GM12801 (cell line): Measurements from ENCODE around the gene FEV.

Experiments used
- TF ChIP-seq, protein P1 (sequence below): IDR thresholded peaks from one replicate; pipeline ENCODE4 v1.5.1; 2011; ENCODE audit warnings: control low read depth; ENCODE audit not compliant: insufficient read length; ENCODE audit errors: extremely low read depth

The FEV gene

GRCh38 chr2:219027511-219028055, 42.6 kb upstream of the FEV start:
- TF ChIP-seq, protein P1, sequence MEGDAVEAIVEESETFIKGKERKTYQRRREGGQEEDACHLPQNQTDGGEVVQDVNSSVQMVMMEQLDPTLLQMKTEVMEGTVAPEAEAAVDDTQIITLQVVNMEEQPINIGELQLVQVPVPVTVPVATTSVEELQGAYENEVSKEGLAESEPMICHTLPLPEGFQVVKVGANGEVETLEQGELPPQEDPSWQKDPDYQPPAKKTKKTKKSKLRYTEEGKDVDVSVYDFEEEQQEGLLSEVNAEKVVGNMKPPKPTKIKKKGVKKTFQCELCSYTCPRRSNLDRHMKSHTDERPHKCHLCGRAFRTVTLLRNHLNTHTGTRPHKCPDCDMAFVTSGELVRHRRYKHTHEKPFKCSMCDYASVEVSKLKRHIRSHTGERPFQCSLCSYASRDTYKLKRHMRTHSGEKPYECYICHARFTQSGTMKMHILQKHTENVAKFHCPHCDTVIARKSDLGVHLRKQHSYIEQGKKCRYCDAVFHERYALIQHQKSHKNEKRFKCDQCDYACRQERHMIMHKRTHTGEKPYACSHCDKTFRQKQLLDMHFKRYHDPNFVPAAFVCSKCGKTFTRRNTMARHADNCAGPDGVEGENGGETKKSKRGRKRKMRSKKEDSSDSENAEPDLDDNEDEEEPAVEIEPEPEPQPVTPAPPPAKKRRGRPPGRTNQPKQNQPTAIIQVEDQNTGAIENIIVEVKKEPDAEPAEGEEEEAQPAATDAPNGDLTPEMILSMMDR: no peak

- TF ChIP-seq, protein P1: no peak
Measured at GRCh38 chr2:219026946-219027345, 42.0 kb upstream of the FEV start.

DNA sequence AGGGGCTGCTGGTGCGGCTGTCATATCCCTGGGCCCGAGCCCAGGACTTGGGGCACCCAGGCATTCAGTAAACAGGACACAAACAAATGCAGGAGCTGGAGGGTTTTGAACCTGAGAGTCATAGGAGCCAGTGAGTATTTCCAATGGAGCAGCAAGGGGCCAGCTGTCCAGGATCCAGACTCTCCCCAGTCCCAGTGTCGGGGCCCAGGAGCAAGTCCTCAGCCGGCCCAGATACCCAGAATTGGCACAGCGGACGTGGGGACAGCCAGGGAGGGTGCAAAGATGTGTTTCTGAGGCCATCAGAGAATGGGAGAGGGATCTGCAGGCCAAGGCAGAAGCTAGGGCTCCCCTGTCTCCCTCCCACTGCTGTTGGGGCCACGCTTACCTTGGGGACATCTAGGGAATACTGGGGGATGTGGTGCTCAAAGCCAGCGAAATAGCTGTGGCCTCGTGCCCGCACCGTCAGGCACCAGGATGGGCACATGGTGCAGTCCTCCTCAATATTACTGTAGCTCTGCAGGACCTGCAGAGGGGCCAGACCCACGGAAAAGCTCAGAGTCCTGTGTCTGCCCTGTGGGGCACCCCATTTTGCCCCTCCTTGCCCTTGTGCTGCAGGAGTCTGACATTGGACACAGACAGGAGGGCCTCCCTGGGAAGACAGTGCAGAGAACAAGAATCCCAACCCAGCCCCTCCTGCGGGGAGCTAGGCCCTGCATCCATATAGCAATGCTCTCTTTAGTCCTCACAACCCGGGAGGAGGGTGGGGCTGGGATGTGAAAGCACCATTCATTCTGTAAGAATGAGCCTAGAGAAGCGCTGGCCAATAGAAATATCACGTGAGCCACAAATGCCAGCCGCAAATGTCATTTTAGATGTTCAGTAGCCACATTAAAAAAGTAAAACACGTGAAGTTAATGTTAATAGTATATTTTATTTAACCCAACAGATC, 40.9 kb upstream of the FEV start:
- TF ChIP-seq, protein P1: no peak

GRCh38 chr2:219024059-219024458, 39.1 kb upstream of the FEV start:
- TF ChIP-seq, protein P1: no peak

DNA sequence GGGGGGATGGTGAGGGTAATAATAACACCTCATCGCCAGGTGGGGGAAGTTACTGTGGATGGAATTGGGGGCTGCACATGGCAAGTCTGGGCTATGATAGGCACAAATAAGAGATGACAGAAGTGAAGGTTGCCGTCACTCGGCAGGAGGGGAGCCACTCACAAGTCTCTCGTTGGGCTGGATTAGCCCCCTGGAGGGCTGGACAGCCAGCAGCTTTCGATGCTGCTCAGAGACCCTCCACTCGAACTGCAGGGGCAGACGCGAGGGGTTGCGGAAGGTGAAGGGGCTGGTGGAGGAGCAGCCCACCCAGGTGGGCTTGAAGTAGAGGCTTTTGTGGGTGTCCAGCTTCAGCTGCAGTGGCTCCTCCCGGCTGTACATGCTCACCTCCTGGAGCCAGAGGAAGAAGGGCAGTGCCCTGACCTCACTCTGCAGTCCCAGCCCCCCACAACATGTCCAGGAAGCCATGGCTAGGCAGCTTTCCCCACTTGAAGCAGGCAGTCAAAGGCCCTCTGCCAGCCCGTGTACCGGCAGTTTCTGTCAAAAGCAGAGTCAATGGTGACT, 38.1 kb upstream of the FEV start:
- TF ChIP-seq, protein P1: no peak

GRCh38 chr2:219022616-219023015, 37.6 kb upstream of the FEV start:
- TF ChIP-seq, protein P1: no peak

- TF ChIP-seq, protein P1: no peak
Measured at GRCh38 chr2:219022041-219022440, 37.1 kb upstream of the FEV start.
